ENCODE results near the gene SPAG6.

The SPAG6 gene

DNA sequence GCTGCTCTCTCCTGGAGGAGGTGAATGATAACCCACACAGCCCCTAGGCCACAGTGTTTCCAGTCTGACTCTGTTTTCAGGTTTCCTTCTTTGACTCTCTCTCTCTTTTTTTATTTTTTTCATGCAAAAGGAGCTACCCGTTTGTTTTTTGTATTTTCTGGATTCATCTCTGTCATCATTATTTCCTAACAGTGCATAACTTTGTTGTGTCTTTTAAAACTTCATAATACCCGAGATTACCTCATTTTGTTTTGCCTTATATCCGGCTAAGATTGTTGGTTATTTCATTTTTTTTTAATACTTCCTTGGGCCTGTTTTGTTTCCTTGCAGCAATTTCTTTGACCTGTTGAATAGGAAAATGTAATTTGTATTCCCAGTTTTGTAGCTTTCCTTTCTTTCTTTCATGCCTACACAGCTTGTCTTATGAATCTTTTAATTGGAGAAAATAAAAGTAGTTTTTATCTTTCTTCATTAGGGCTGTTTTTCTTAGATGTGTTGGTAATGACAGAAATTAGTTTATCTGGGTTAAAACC, 72.5 kb downstream of the SPAG6 start:
- Mint-ChIP-seq H3K36me3 (ENCODE audit: low read depth) (no peaks in the 10 kb centered on the region), H3K27me3 (ENCODE audit: low read depth) (no peaks in the 10 kb centered on the region), H3K27ac (no peak overlapping the region), H3K4me1 (no peaks in the 10 kb centered on the region), H3K9me3 (peaks cover 3% of the 10 kb centered on the region), H3K4me3 (no peak overlapping the region)
- TF ChIP-seq, protein P1, sequence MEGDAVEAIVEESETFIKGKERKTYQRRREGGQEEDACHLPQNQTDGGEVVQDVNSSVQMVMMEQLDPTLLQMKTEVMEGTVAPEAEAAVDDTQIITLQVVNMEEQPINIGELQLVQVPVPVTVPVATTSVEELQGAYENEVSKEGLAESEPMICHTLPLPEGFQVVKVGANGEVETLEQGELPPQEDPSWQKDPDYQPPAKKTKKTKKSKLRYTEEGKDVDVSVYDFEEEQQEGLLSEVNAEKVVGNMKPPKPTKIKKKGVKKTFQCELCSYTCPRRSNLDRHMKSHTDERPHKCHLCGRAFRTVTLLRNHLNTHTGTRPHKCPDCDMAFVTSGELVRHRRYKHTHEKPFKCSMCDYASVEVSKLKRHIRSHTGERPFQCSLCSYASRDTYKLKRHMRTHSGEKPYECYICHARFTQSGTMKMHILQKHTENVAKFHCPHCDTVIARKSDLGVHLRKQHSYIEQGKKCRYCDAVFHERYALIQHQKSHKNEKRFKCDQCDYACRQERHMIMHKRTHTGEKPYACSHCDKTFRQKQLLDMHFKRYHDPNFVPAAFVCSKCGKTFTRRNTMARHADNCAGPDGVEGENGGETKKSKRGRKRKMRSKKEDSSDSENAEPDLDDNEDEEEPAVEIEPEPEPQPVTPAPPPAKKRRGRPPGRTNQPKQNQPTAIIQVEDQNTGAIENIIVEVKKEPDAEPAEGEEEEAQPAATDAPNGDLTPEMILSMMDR (IDR thresholded peaks at IDR 0.05; ENCODE audit: unreplicated experiment in 3 of 3): no peak

DNA sequence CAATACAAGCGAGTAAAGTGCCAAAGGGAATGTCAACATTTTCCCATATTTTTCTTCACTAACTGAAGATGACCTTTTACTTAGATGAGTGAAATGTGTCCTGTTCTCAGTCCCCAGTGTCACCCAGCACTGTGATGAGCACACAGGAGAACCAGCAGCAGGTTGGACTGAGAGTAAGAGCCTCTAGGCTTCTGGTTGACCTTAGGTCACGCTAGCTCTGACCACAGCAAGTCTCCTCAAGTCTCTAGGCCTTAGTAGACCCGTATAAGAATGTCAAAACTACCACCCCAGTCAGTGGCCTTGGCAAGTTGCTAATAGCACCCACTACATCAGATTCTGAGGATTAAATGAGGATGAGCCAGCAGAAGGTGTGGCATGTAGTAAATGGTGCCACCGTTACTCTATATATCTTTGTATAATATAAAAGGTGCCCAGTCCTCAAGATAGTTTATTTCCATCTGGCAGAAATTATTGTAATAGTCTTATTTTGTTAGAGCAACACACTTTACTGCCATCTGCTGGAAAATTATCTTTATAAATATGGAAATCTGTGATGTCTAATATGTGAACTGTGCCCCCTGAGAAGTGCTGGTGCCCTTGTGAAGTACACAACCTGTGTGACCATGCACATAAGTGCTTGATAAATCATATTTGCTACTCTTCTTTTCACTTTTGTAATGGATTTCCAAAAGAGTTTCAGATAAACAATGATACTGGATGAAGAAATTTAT, 75.7 kb downstream of the SPAG6 start:
- no peak overlapping the region for H3K4me3 Mint-ChIP-seq
- no peak overlapping the region for H3K27ac Mint-ChIP-seq
- H3K27me3 Mint-ChIP-seq (ENCODE audit: low read depth): no peaks in the 10 kb centered on the region
- peaks cover 3% of the 10 kb centered on the region for H3K9me3 Mint-ChIP-seq
- TF ChIP-seq, protein P1 (IDR thresholded peaks at IDR 0.05; ENCODE audit: unreplicated experiment in 3 of 3): peak; percentile 9 to 23 (median 13)
- no peaks in the 10 kb centered on the region for H3K36me3 Mint-ChIP-seq (ENCODE audit: low read depth)
- no peaks in the 10 kb centered on the region for H3K4me1 Mint-ChIP-seq

DNA sequence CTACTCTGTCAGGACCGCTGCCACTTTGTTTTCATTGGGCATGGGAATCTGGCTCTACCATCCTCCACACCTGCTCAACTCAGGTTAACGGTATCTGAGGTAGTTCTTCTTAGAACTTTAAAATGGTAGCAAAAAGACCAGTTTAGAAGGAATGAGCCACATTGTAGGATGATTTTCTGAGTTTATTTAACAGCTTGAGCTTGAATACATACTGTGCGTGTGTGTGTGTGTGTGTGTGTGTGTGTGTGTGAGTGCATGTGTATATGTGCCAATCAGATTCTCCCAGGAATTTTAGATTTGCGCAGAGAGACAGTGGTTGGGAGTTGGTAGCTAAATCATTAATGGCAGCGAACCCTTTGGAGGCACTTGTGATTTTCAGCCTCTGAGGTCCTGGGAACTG, 81.4 kb downstream of the SPAG6 start:
- peaks cover 3% of the 10 kb centered on the region for H3K9me3 Mint-ChIP-seq
- H3K27me3 Mint-ChIP-seq (ENCODE audit: low read depth): peaks cover 4% of the 10 kb centered on the region
- TF ChIP-seq, protein P1 (IDR thresholded peaks at IDR 0.05; ENCODE audit: unreplicated experiment in 3 of 3): no peak
- H3K4me1 Mint-ChIP-seq: peaks cover 42% of the 10 kb centered on the region
- peak overlapping the region in 2 of 3 experiments; percentile 10 to 13 for H3K27ac Mint-ChIP-seq
- no peaks in the 10 kb centered on the region for H3K36me3 Mint-ChIP-seq (ENCODE audit: low read depth)
- H3K4me3 Mint-ChIP-seq: no peak overlapping the region

DNA sequence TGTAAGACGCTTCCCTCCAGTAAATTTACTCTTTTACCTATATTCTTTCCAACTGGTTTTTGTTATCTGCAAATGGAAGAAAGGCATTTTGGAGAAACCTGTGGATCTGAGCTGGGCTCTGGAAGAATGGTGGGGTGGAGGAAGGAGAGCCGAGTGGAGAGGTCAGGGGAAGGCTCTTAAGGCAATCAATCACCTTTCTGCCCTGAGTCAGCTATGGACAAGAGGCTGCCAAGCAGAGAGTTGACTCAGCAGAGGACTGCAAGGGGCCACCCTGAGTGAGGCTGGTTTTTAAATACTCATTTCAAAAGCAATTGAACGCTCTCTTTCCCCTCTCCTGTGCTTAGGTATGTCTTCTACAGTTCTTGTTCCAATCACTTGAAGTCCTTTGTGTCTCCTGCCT, 81.8 kb downstream of the SPAG6 start:
- no peaks in the 10 kb centered on the region for H3K36me3 Mint-ChIP-seq (ENCODE audit: low read depth)
- peak overlapping the region in 1 of 3 experiments; percentile 3 for H3K4me3 Mint-ChIP-seq
- H3K27ac Mint-ChIP-seq: peak overlapping the region; percentile 13 to 67 (median 47)
- peaks cover 4% of the 10 kb centered on the region for H3K27me3 Mint-ChIP-seq (ENCODE audit: low read depth)
- TF ChIP-seq, protein P1 (IDR thresholded peaks at IDR 0.05; ENCODE audit: unreplicated experiment in 3 of 3): no peak
- peaks cover 42% of the 10 kb centered on the region for H3K4me1 Mint-ChIP-seq
- no peaks in the 10 kb centered on the region for H3K9me3 Mint-ChIP-seq

DNA sequence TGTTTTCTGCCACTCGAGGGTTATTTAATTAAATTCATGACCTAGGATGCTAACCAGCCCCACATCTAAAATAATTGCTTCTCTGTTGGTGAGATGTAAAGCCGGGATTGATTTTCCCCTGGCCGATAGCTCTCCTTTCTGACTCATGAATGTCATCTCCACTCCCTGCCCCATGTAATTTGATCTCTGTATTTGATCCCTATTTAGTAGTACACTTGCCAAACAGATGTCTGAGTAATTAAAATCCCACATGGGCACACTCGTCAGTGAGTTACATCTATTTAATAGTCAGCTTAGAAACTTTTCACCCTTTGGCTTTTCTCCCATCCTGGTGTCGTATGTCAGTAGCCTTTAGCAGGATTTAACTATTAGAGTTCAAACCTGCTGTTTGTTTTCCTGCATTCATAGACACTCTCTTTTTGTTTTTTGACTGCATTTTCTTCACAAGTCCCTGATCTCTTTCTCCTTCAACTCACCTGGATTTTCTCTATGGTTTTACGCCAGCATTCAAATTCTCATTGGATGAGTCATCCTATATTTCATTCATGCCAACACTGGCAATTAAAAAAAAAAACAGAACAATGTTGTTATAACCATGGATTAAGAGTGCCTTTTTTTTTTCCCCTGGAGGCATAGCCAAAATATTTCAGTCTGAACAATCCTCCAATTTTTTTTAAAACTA, 82.7 kb downstream of the SPAG6 start:
- H3K4me1 Mint-ChIP-seq: peaks cover 42% of the 10 kb centered on the region
- H3K4me3 Mint-ChIP-seq: peak overlapping the region; percentile 0 to 24 (median 10)
- TF ChIP-seq, protein P1 (IDR thresholded peaks at IDR 0.05; ENCODE audit: unreplicated experiment in 3 of 3): no peak
- H3K36me3 Mint-ChIP-seq (ENCODE audit: low read depth): no peaks in the 10 kb centered on the region
- no peaks in the 10 kb centered on the region for H3K9me3 Mint-ChIP-seq
- peak overlapping the region; percentile 13 to 67 (median 47) for H3K27ac Mint-ChIP-seq
- peaks cover 4% of the 10 kb centered on the region for H3K27me3 Mint-ChIP-seq (ENCODE audit: low read depth)
